Fibroblast of lung (primary cell): ENCODE measurements around the gene POLR1F. TPM values are rescaled to one million over a fixed set of nuclear protein-coding genes. Genes with fewer than 3 reads are reported as not detected.

Experiments
- DNase-seq, 2 donors: peaks; one replicate each; pipeline versions ENCODE4 v3.0.0 to v3.0.0-alpha.2; 2010; ENCODE audit warnings: low read depth in 2 of 2
- H2AFZ ChIP-seq: 2 replicates; pipeline ENCODE4 v1.5.1; 2012; ENCODE audit warnings: low read length, control low read depth, inconsistent platforms
- H3K27ac ChIP-seq: 2 replicates; pipeline ENCODE4 v1.5.1; 2011; ENCODE audit warnings: low read length, control low read depth; ENCODE audit not compliant: insufficient read depth
- H3K27me3 ChIP-seq: 2 replicates; pipeline ENCODE4 v1.5.1; 2011; ENCODE audit warnings: mild to moderate bottlenecking, low read length; ENCODE audit not compliant: control insufficient read depth, insufficient read depth
- H3K36me3 ChIP-seq: 2 replicates; pipeline ENCODE4 v1.5.1; 2011; ENCODE audit warnings: low read length; ENCODE audit not compliant: control insufficient read depth, insufficient read depth
- H3K4me1 ChIP-seq: 2 replicates; pipeline ENCODE4 v1.5.1; 2011; ENCODE audit warnings: low read length; ENCODE audit not compliant: control insufficient read depth, insufficient read depth; ENCODE audit errors: extremely low read depth
- H3K4me2 ChIP-seq: 2 replicates; pipeline ENCODE4 v1.5.1; 2011; ENCODE audit warnings: low read length, control low read depth; ENCODE audit not compliant: insufficient read depth; ENCODE audit errors: extremely low read depth
- H3K4me3 ChIP-seq, 4 experiments: fragments of 200-600 bp in 1 of 4; sonication (generic) in 1 of 4; replicated peaks in 1 of 4; 2 replicates each; pipeline ENCODE4 v1.5.1; 2011 to 2016; ENCODE audit warnings: low read length in 4 of 4, low read depth in 3 of 4, mild to moderate bottlenecking in 3 of 4, control low read depth in 2 of 4, inconsistent platforms in 1 of 4, mixed read lengths in 1 of 4; ENCODE audit not compliant: insufficient read depth in 1 of 4; ENCODE audit errors: control extremely low read depth in 1 of 4
- H3K79me2 ChIP-seq: 2 replicates; pipeline ENCODE4 v1.5.1; 2012; ENCODE audit warnings: mild to moderate bottlenecking, low read length, inconsistent platforms; ENCODE audit not compliant: control insufficient read depth, insufficient read depth
- H3K9ac ChIP-seq: 2 replicates; pipeline ENCODE4 v1.5.1; 2011; ENCODE audit warnings: mild to moderate bottlenecking, low read length, control low read depth; ENCODE audit not compliant: insufficient read depth
- H3K9me3 ChIP-seq: 2 replicates; pipeline ENCODE4 v1.5.1; 2012; ENCODE audit warnings: low read depth, low read length; ENCODE audit not compliant: control insufficient read depth, insufficient read depth
- H4K20me1 ChIP-seq: 2 replicates; pipeline ENCODE4 v1.5.1; 2011; ENCODE audit warnings: low read length; ENCODE audit not compliant: control insufficient read depth, insufficient read depth; ENCODE audit errors: extremely low read depth
- EZH2 ChIP-seq: IDR thresholded peaks from 2 replicates; pipeline ENCODE4 v1.5.1; 2012; ENCODE audit warnings: low read length, control low read depth, mild to moderate bottlenecking; ENCODE audit errors: missing control alignments
- polyA plus RNA-seq, 2 donors: library from polyadenylated mRNA; depleted of rRNA in 1 of 2; stranded (reverse) in 1 of 2; unstranded in 1 of 2; fragments of >200 nt; gene quantifications; 2 replicates each; pipeline ENCODE4 v1.2.1, GENCODE V29; 2011 to 2012; ENCODE audit warnings: missing spikeins in 1 of 2
- total RNA-seq: library from RNA; depleted of rRNA; stranded (reverse); fragments of >200 nt; gene quantifications from 2 replicates; pipeline ENCODE4 v1.2.1, GENCODE V29; 2014
- TF ChIP-seq, protein P1 (sequence below), 2 donors: IDR thresholded peaks in 1 of 2; conservative IDR thresholded peaks in 1 of 2; 1 replicate in 1 of 2; 2 replicates in 1 of 2; pipeline ENCODE4 v1.5.1; 2011 to 2012; ENCODE audit warnings: low read length in 2 of 2, control low read depth in 1 of 2, inconsistent platforms in 1 of 2, low read depth in 1 of 2, mild to moderate bottlenecking in 1 of 2

Gene POLR1F
- total and polyA plus RNA-seq, 2 donors (not counting 1 experiment from before 2014, with no cell fraction given): 20.5 to 21.3 TPM

DNA sequence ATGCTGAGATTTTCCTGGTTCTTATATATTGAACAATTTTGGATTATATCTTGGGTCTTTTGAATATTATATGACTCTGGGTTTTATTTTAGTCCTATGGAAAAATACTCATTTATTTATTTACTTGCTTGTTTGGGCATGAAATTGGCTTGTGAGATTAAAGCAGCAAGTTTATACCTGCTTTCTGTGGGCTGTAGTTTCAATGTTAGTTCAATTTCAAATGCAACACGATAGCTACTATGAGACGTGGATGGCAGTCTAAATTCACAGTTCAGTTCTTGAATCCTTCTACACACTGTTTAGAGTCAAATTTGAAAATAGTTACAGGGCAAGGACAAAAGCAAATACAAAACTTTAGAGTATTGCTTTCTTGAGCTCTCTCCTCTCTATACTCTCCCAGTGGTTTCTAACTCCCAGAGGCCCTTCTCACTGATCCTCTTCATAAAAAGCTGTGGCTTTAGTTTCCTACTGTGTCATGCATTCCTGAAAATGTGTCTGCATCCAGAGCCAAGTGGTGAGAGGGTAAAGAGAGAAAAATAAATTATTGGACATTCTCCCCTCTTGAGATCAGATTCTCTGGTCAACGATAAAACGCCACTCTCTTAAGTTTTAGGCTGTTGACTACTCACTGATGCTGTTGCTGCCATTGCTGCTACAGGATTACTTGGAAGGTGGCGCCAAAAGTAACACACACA lies 34.4 kb downstream of the POLR1F start:
- Histone ChIP-seq H3K9me3 (no peaks in the 10 kb centered on the region), H3K27ac (no peak overlapping the region), H3K27me3 (no peaks in the 10 kb centered on the region), H3K36me3 (no peaks in the 10 kb centered on the region), H3K79me2 (no peaks in the 10 kb centered on the region), H3K4me3 (no peak overlapping the region), H3K9ac (no peak overlapping the region), H3K4me1 (no peaks in the 10 kb centered on the region), H2AFZ (no peak overlapping the region), H3K4me2 (no peak overlapping the region), H4K20me1 (no peaks in the 10 kb centered on the region)
- peak in 1 of 2 donors; percentile 52 for DNase-seq
- TF ChIP-seq, protein P1, sequence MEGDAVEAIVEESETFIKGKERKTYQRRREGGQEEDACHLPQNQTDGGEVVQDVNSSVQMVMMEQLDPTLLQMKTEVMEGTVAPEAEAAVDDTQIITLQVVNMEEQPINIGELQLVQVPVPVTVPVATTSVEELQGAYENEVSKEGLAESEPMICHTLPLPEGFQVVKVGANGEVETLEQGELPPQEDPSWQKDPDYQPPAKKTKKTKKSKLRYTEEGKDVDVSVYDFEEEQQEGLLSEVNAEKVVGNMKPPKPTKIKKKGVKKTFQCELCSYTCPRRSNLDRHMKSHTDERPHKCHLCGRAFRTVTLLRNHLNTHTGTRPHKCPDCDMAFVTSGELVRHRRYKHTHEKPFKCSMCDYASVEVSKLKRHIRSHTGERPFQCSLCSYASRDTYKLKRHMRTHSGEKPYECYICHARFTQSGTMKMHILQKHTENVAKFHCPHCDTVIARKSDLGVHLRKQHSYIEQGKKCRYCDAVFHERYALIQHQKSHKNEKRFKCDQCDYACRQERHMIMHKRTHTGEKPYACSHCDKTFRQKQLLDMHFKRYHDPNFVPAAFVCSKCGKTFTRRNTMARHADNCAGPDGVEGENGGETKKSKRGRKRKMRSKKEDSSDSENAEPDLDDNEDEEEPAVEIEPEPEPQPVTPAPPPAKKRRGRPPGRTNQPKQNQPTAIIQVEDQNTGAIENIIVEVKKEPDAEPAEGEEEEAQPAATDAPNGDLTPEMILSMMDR (conservative IDR thresholded peaks at IDR 0.05 in 1 of 2, IDR thresholded peaks at IDR 0.05 in 1 of 2; ENCODE audit: low read depth in 1 of 2, low read length in 2 of 2): no peak
- no peak for TF ChIP-seq EZH2

DNA sequence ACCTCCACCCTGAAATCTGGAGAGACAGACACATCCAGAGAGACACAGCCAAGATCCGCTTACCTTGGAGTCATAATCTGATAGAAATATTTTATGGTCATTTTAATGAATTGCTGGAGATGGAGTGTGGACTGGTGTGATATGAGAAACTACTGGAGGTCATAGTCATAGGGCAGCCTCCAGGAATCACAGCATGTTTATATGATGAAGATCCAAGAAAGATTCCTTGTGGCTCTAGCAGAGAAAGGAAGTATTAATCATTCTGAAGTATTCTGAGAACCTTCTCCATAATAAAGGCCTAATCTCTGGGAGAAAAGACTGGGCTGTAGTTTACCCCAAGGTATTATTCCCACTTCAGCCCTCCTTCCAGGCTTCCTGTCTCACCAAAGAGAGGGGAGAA lies 38.0 kb downstream of the POLR1F start:
- Histone ChIP-seq H3K79me2 (no peaks in the 10 kb centered on the region), H3K4me3 (no peak overlapping the region), H4K20me1 (no peaks in the 10 kb centered on the region), H3K36me3 (no peaks in the 10 kb centered on the region), H3K27ac (no peak overlapping the region), H3K4me1 (no peaks in the 10 kb centered on the region), H3K9me3 (no peaks in the 10 kb centered on the region), H2AFZ (no peak overlapping the region), H3K27me3 (no peaks in the 10 kb centered on the region), H3K9ac (no peak overlapping the region), H3K4me2 (no peak overlapping the region)
- peak in 1 of 2 donors; percentile 30 for DNase-seq
- TF ChIP-seq EZH2: no peak
- TF ChIP-seq, protein P1 (conservative IDR thresholded peaks at IDR 0.05 in 1 of 2, IDR thresholded peaks at IDR 0.05 in 1 of 2; ENCODE audit: low read depth in 1 of 2, low read length in 2 of 2): no peak

DNA sequence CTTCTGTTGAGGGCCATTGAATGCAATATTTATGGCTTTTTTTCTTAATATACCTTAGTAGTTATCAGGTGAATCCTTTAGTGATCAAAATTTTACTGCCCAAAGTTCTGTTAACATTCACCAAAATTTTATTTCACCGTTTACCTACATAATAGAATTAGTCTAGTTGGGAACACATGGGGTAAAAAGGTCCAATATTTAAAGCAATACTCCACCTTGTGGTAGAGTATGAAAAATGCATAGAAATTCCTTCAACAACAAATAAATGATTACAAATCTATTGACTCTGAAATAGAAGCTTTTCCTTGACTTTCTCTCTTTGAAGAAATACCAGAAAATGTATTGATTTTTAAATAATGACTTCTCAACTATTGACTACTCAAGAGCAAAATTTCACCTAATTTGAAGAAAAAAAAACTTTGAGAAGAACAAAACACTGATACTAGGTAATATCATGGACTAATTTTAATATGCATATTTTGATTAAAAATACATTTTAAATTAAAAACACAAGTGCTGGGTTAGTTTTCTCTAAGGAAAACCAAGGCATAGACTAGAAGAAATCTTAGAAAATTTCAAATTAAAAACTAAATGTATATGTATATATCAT lies 43.3 kb downstream of the POLR1F start:
- Histone ChIP-seq H3K4me2 (no peak overlapping the region), H3K9me3 (no peaks in the 10 kb centered on the region), H3K27me3 (no peaks in the 10 kb centered on the region), H3K9ac (no peak overlapping the region), H3K4me3 (no peak overlapping the region), H2AFZ (no peak overlapping the region), H3K4me1 (no peaks in the 10 kb centered on the region), H3K36me3 (no peaks in the 10 kb centered on the region), H3K27ac (no peak overlapping the region), H4K20me1 (no peaks in the 10 kb centered on the region), H3K79me2 (no peaks in the 10 kb centered on the region)
- TF ChIP-seq, protein P1 (conservative IDR thresholded peaks at IDR 0.05 in 1 of 2, IDR thresholded peaks at IDR 0.05 in 1 of 2; ENCODE audit: low read depth in 1 of 2, low read length in 2 of 2): peak; percentile 5 to 53
- no peak for TF ChIP-seq EZH2
- peak; percentile 27 to 55 for DNase-seq
